OCI-LY3 (cell line): Measurements from ENCODE around the gene AP3S2.

Source experiments
- EZH2phosphoT487 ChIP-seq: fragments of 200-600 bp; shearing (Covaris generic); IDR thresholded peaks from 2 replicates; pipeline ENCODE4 v1.6.1; 2018; ENCODE audit warnings: antibody characterized with exemption, mixed run types, low read depth
- TF ChIP-seq, protein P1 (sequence below): fragments of 200-600, 300-600 bp; sonication (generic); IDR thresholded peaks from 2 replicates; pipeline ENCODE4 v1.5.1; 2014; ENCODE audit warnings: antibody characterized with exemption, low read length, low read depth

DNA sequence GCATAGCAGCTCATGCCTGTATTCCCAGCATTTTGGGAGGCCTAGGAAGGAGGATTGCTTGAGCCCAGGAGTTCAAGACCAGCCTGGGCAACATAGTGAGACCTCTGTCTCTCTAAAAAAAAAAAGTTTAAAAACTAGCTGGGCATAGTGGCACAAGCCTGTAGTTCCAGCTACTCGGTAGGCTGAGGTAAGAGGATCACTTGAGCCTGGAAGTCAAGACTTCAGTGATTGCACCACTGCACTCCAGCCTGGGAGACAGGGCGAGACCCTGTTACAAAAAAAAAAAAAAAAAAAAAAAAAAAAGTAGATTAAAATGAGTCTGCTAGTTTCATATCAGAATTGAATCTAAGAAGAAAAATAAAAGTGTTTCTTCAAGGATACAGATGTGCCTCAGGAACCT lies 46.7 kb downstream of the AP3S2 start:
- no peak for TF ChIP-seq EZH2phosphoT487
- TF ChIP-seq, protein P1, sequence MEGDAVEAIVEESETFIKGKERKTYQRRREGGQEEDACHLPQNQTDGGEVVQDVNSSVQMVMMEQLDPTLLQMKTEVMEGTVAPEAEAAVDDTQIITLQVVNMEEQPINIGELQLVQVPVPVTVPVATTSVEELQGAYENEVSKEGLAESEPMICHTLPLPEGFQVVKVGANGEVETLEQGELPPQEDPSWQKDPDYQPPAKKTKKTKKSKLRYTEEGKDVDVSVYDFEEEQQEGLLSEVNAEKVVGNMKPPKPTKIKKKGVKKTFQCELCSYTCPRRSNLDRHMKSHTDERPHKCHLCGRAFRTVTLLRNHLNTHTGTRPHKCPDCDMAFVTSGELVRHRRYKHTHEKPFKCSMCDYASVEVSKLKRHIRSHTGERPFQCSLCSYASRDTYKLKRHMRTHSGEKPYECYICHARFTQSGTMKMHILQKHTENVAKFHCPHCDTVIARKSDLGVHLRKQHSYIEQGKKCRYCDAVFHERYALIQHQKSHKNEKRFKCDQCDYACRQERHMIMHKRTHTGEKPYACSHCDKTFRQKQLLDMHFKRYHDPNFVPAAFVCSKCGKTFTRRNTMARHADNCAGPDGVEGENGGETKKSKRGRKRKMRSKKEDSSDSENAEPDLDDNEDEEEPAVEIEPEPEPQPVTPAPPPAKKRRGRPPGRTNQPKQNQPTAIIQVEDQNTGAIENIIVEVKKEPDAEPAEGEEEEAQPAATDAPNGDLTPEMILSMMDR: no peak
